ENCODE measurements around the gene GRIP2. TPM values are rescaled to one million over a fixed set of nuclear protein-coding genes. Genes with fewer than 3 reads are reported as not detected.

GRIP2 gene
- total RNA-seq, 1 experiment from 2014 or later: 4.5 TPM

- H3K27me3 Mint-ChIP-seq (ENCODE audit: insufficient read depth, unreplicated experiment): peaks cover 4% of the 10 kb centered on the region
- no peaks in the 10 kb centered on the region for H3K9me3 Mint-ChIP-seq (ENCODE audit: unreplicated experiment)
These were observed 23.9 kb upstream of the GRIP2 start for GRCh38 chr3:14563946-14564539.

GRCh38 chr3:14562121-14562890, 22.2 kb upstream of the GRIP2 start:
- no peaks in the 10 kb centered on the region for H3K36me3 ChIP-seq (ENCODE audit: control insufficient read depth, insufficient read depth, low read length)
- intact Hi-C loops (cut with micrococcal nuclease; ENCODE audit: unreplicated experiment): no loop called here
- ChIA-PET POLR2A (no interaction called here), CTCF (no interaction called here)
- no peak for TF ChIP-seq CTCF (IDR thresholded peaks at IDR 0.05; ENCODE audit: insufficient read depth in 1 of 2, low read depth in 1 of 2, low read length in 1 of 2, severe bottlenecking in 1 of 2, unreplicated experiment in 1 of 2)
- DNase-seq: no peak
- Mint-ChIP-seq H3K27ac (ENCODE audit: unreplicated experiment) (no peak overlapping the region), H3K27me3 (ENCODE audit: insufficient read depth, unreplicated experiment) (peaks cover 4% of the 10 kb centered on the region), H3K4me1 (ENCODE audit: low read depth, unreplicated experiment) (no peaks in the 10 kb centered on the region), H3K36me3 (ENCODE audit: insufficient read depth, unreplicated experiment) (no peaks in the 10 kb centered on the region), H3K4me3 (ENCODE audit: unreplicated experiment) (no peak overlapping the region), H3K9me3 (ENCODE audit: unreplicated experiment) (no peaks in the 10 kb centered on the region)
- no peaks in the 10 kb centered on the region for H3K27me3 ChIP-seq (replicated peaks; ENCODE audit: control insufficient read depth, insufficient read depth, low read length)
- no TSS peak for BruUV-seq (replicated peaks)
- no peaks in the 10 kb centered on the region for H3K4me1 ChIP-seq
- H3K9me3 ChIP-seq: no peaks in the 10 kb centered on the region
- no peak overlapping the region for H3K4me3 ChIP-seq (ENCODE audit: low read depth, low read length)

More at GRCh38 chr3:14563946-14564539, 23.9 kb upstream of the GRIP2 start:
- ChIA-PET POLR2A (no interaction called here), CTCF (interaction anchor here (0.6 kb wide), 1 partner anchor 39 kb away, joined by 3 read pairs; no protein-coding TSS in a partner anchor)
- Histone ChIP-seq H3K9me3 (no peaks in the 10 kb centered on the region), H3K27me3 (replicated peaks; ENCODE audit: control insufficient read depth, insufficient read depth, low read length) (no peaks in the 10 kb centered on the region), H3K36me3 (ENCODE audit: control insufficient read depth, insufficient read depth, low read length) (no peaks in the 10 kb centered on the region), H3K4me1 (no peaks in the 10 kb centered on the region), H3K4me3 (ENCODE audit: low read depth, low read length) (no peak overlapping the region)
- H3K36me3 Mint-ChIP-seq (ENCODE audit: insufficient read depth, unreplicated experiment): no peaks in the 10 kb centered on the region
- H3K27ac Mint-ChIP-seq (ENCODE audit: unreplicated experiment): no peak overlapping the region
- intact Hi-C loops (cut with micrococcal nuclease; ENCODE audit: unreplicated experiment): no loop called here
- no peak overlapping the region for H3K4me3 Mint-ChIP-seq (ENCODE audit: unreplicated experiment)
- BruUV-seq (replicated peaks): no TSS peak
- no peaks in the 10 kb centered on the region for H3K4me1 Mint-ChIP-seq (ENCODE audit: low read depth, unreplicated experiment)
- TF ChIP-seq CTCF (IDR thresholded peaks at IDR 0.05; ENCODE audit: insufficient read depth in 1 of 2, low read depth in 1 of 2, low read length in 1 of 2, severe bottlenecking in 1 of 2, unreplicated experiment in 1 of 2): no peak
- no peak for DNase-seq

- intact Hi-C loops (cut with micrococcal nuclease; ENCODE audit: unreplicated experiment): no loop called here
- no peak overlapping the region for H3K4me3 ChIP-seq (ENCODE audit: low read depth, low read length)
- Mint-ChIP-seq H3K27ac (ENCODE audit: unreplicated experiment) (no peak overlapping the region), H3K4me1 (ENCODE audit: low read depth, unreplicated experiment) (no peaks in the 10 kb centered on the region), H3K9me3 (ENCODE audit: unreplicated experiment) (no peaks in the 10 kb centered on the region), H3K36me3 (ENCODE audit: insufficient read depth, unreplicated experiment) (no peaks in the 10 kb centered on the region), H3K27me3 (ENCODE audit: insufficient read depth, unreplicated experiment) (peaks cover 4% of the 10 kb centered on the region), H3K4me3 (ENCODE audit: unreplicated experiment) (no peak overlapping the region)
- no peak for DNase-seq
- ChIA-PET CTCF (no interaction called here), POLR2A (no interaction called here)
- no peaks in the 10 kb centered on the region for H3K4me1 ChIP-seq
- H3K36me3 ChIP-seq (ENCODE audit: control insufficient read depth, insufficient read depth, low read length): no peaks in the 10 kb centered on the region
- no peaks in the 10 kb centered on the region for H3K27me3 ChIP-seq (replicated peaks; ENCODE audit: control insufficient read depth, insufficient read depth, low read length)
- TF ChIP-seq CTCF (IDR thresholded peaks at IDR 0.05; ENCODE audit: insufficient read depth in 1 of 2, low read depth in 1 of 2, low read length in 1 of 2, severe bottlenecking in 1 of 2, unreplicated experiment in 1 of 2): no peak
- no peaks in the 10 kb centered on the region for H3K9me3 ChIP-seq
- no TSS peak for BruUV-seq (replicated peaks)
These were observed 21.2 kb upstream of the GRIP2 start for GRCh38 chr3:14561051-14561960.
